Measurements from ENCODE around the gene TRAK2. TPM values are rescaled to one million over a fixed set of nuclear protein-coding genes. Genes with fewer than 3 reads are reported as not detected.

TRAK2 gene
- total and polyA plus RNA-seq, 2 of the 8 experiments (the other 6 are each of a cell fraction or from before 2014, with no cell fraction given), result 4.5 to 15.7 TPM

- Histone ChIP-seq H4K8ac (ENCODE audit: extremely low read depth, insufficient read depth, low read length) (no peak overlapping the region), H3K23me2 (ENCODE audit: low read depth, low read length) (no peaks in the 10 kb centered on the region), H3K79me1 (ENCODE audit: low read depth, low read length) (no peaks in the 10 kb centered on the region), H3K36me3 (ENCODE audit: control insufficient read depth in 2 of 4, insufficient read depth in 4 of 4, low read length in 3 of 4) (no peaks in the 10 kb centered on the region; a peak in 1 of 8 replicates), H2AK5ac (ENCODE audit: low read depth, low read length) (no peak overlapping the region), H4K91ac (replicated peaks; ENCODE audit: insufficient read length, low read length) (no peak overlapping the region), H3K9ac (replicated peaks in 1 of 4; ENCODE audit: extremely low read depth in 1 of 4, low read depth in 3 of 4, low read length in 3 of 4) (no peak overlapping the region), H3K27ac (ENCODE audit: low read depth, low read length) (no peak overlapping the region), H2AFZ (ENCODE audit: low read length) (no peak overlapping the region), H3K56ac (replicated peaks; ENCODE audit: insufficient read length, low read depth, low read length) (no peak overlapping the region), H3K23ac (ENCODE audit: insufficient read length) (no peak overlapping the region), H2BK120ac (replicated peaks; ENCODE audit: low read depth, low read length) (no peak overlapping the region), H3K18ac (ENCODE audit: extremely low read depth, low read length) (no peak overlapping the region), H2BK5ac (ENCODE audit: low read depth, low read length) (no peak overlapping the region), H3K14ac (ENCODE audit: insufficient read length) (no peak overlapping the region), H2BK20ac (ENCODE audit: low read length) (no peak overlapping the region), H3K4me1 (replicated peaks in 1 of 4; ENCODE audit: control insufficient read depth in 3 of 4, insufficient read depth in 4 of 4, low read length in 3 of 4) (no peaks in the 10 kb centered on the region), H3K79me2 (ENCODE audit: control insufficient read depth in 1 of 2, insufficient read depth in 2 of 2, low read length in 2 of 2) (no peaks in the 10 kb centered on the region), H3K9me3 (ENCODE audit: insufficient read depth in 2 of 2, low read depth in 1 of 2, low read length in 1 of 2) (no peaks in the 10 kb centered on the region), H2BK15ac (ENCODE audit: low read length) (no peak overlapping the region), H4K20me1 (replicated peaks in 1 of 2; ENCODE audit: control insufficient read depth in 1 of 2, insufficient read depth in 2 of 2, low read length in 2 of 2) (peaks cover 0 to 2% of the 10 kb centered on the region in 2 experiments), H3K4me3 (ENCODE audit: extremely low read depth in 1 of 4, insufficient read depth in 2 of 4, low read depth in 3 of 4, low read length in 4 of 4) (no peak overlapping the region), H4K5ac (ENCODE audit: insufficient read length, low read depth, low read length) (no peak overlapping the region), H2BK12ac (ENCODE audit: low read depth, low read length) (no peak overlapping the region), H3K4me2 (ENCODE audit: insufficient read depth in 1 of 2, low read depth in 2 of 2, low read length in 2 of 2) (no peak overlapping the region), H3K27me3 (replicated peaks in 1 of 4; ENCODE audit: control insufficient read depth in 3 of 4, extremely low read depth in 1 of 4, insufficient read depth in 3 of 4, low read length in 3 of 4) (no peaks in the 10 kb centered on the region), H3K4ac (replicated peaks; ENCODE audit: insufficient read length, low read depth, low read length) (no peak overlapping the region)
- 98% methylated on average over 2 of the region's 2 CpGs; no CpG with 5 or more reads in 1 of the 2 experiments for WGBS, 2 experiments (ENCODE audit: extremely low coverage in 1 of 2, insufficient coverage in 1 of 2, insufficient read length in 1 of 2, insufficient replicate concordance in 2 of 2, low coverage in 1 of 2, low lambda C conversion rate in 2 of 2, missing lambda C conversion rate in 1 of 2)
- DNase-seq (ENCODE audit: low read depth in 1 of 2, low spot score in 2 of 2), result no peak
- FAIRE-seq, result no peak
- POLR2A ChIA-PET (ENCODE audit: partially characterized antibody), result no interaction called here
- TF ChIP-seq TEAD4 (IDR thresholded peaks at IDR 0.05; ENCODE audit: low read depth, low read length) (no peak), CHD1 (IDR thresholded peaks at IDR 0.05; ENCODE audit: low read depth, low read length) (no peak), POLR2AphosphoS5 (IDR thresholded peaks at IDR 0.05; ENCODE audit: low read depth, low read length) (no peak), MAFK (IDR thresholded peaks at IDR 0.05; ENCODE audit: low read depth, low read length) (no peak), TBP (IDR thresholded peaks at IDR 0.05; ENCODE audit: low read depth, low read length) (no peak), SIN3A (conservative IDR thresholded peaks at IDR 0.05 in 1 of 2, IDR thresholded peaks at IDR 0.05 in 1 of 2; ENCODE audit: low read depth in 1 of 2, low read length in 2 of 2) (no peak), KDM4A (IDR thresholded peaks at IDR 0.05; ENCODE audit: low read depth, low read length, severe bottlenecking) (no peak), BRCA1 (IDR thresholded peaks at IDR 0.05; ENCODE audit: low read depth, low read length) (no peak), CTBP2 (IDR thresholded peaks at IDR 0.05; ENCODE audit: borderline replicate concordance, insufficient read depth, insufficient read length, low read length) (no peak)
- CTCF ChIA-PET (ENCODE audit: partially characterized antibody), result no interaction called here
Observed at GRCh38 chr2:201407265-201407664, 44.0 kb downstream of the TRAK2 start.

Data from H1 (cell line).